GM23338 (cell line): ENCODE results near the gene NUB1. TPM values are rescaled to one million over a fixed set of nuclear protein-coding genes. Genes with fewer than 3 reads are reported as not detected.

Source experiments
- ATAC-seq: fragments of 200-7000 bp; cut with Tn5 transposase; 3 replicates; pipeline ENCODE4 v1.9.1; 2020
- DNase-seq: peaks from one replicate; pipeline ENCODE4 v3.0.0-alpha.2; 2015; ENCODE audit warnings: low spot score
- H2AFZ ChIP-seq: fragments of 200-600 bp; sonication (generic); 2 replicates; pipeline ENCODE4 v1.8.0; 2016; ENCODE audit warnings: antibody characterized with exemption, mild to moderate bottlenecking, moderate library complexity
- H3F3A ChIP-seq: fragments of 200-600 bp; sonication (generic); replicated peaks from 2 replicates; pipeline ENCODE4 v1.8.0; 2017; ENCODE audit warnings: antibody characterized with exemption, mixed run types, low read depth
- H3K27ac ChIP-seq: fragments of 200-600 bp; sonication (generic); 2 replicates; pipeline ENCODE4 v1.6.1; 2016; ENCODE audit warnings: low read depth
- H3K27me3 ChIP-seq: fragments of 200-600 bp; sonication (generic); 2 replicates; pipeline ENCODE4 v1.8.0; 2016; ENCODE audit warnings: mild to moderate bottlenecking, mixed run types, moderate library complexity; ENCODE audit not compliant: insufficient read depth
- H3K36me3 ChIP-seq: fragments of 200-600 bp; sonication (generic); 2 replicates; pipeline ENCODE4 v1.8.0; 2016; ENCODE audit warnings: mild to moderate bottlenecking; ENCODE audit not compliant: insufficient read depth
- H3K4me1 ChIP-seq: fragments of 200-600 bp; sonication (generic); 2 replicates; pipeline ENCODE4 v1.8.0; 2016; ENCODE audit warnings: mild to moderate bottlenecking, moderate library complexity; ENCODE audit not compliant: insufficient read depth
- H3K4me2 ChIP-seq: fragments of 200-600 bp; sonication (generic); 2 replicates; pipeline ENCODE4 v1.7.1; 2017; ENCODE audit warnings: mixed run types
- H3K4me3 ChIP-seq: fragments of 200-600 bp; sonication (generic); 2 replicates; pipeline ENCODE4 v1.6.1; 2016; ENCODE audit warnings: mixed run types
- H3K79me2 ChIP-seq: fragments of 200-600 bp; sonication (generic); replicated peaks from 2 replicates; pipeline ENCODE4 v1.8.0; 2017; ENCODE audit warnings: mild to moderate bottlenecking; ENCODE audit not compliant: insufficient read depth
- H3K9me2 ChIP-seq: fragments of 200-600 bp; sonication (generic); 2 replicates; pipeline ENCODE4 v1.8.0; 2017; ENCODE audit not compliant: insufficient read depth
- H4K20me1 ChIP-seq: fragments of 200-600 bp; sonication (generic); replicated peaks from 2 replicates; pipeline ENCODE4 v1.8.0; 2017; ENCODE audit warnings: mild to moderate bottlenecking; ENCODE audit not compliant: insufficient read depth
- H3K27ac Mint-ChIP-seq: 2 replicates; pipeline ENCODE4 v1.8.0; 2020; ENCODE audit warnings: inconsistent platforms, mild to moderate bottlenecking, moderate library complexity, mixed read lengths
- H3K27me3 Mint-ChIP-seq: 3 replicates; pipeline ENCODE4 v1.8.0; 2022; ENCODE audit warnings: low read depth, mild to moderate bottlenecking, moderate library complexity, mixed read lengths, inconsistent platforms; ENCODE audit not compliant: insufficient read depth, poor library complexity
- H3K36me3 Mint-ChIP-seq: 3 replicates; pipeline ENCODE4 v1.8.0; 2021; ENCODE audit warnings: low read depth, mild to moderate bottlenecking, inconsistent platforms, moderate library complexity, mixed read lengths
- H3K4me1 Mint-ChIP-seq: 3 replicates; pipeline ENCODE4 v1.8.0; 2020; ENCODE audit warnings: mild to moderate bottlenecking, inconsistent platforms, mixed read lengths
- H3K4me3 Mint-ChIP-seq: 3 replicates; pipeline ENCODE4 v1.8.0; 2021; ENCODE audit warnings: moderate library complexity, mild to moderate bottlenecking, inconsistent platforms, mixed read lengths
- H3K9me3 Mint-ChIP-seq: 3 replicates; pipeline ENCODE4 v1.8.0; 2020; ENCODE audit warnings: moderate library complexity, mild to moderate bottlenecking, inconsistent platforms, mixed read lengths
- CREB1 ChIP-seq: fragments of 250-450 bp; sonication (Bioruptor Pico); IDR thresholded peaks from 2 replicates; pipeline ENCODE4 v1.5.0; 2020; ENCODE audit warnings: low read depth, mild to moderate bottlenecking, moderate library complexity
- ETS1 ChIP-seq: IDR thresholded peaks from 2 replicates; pipeline ENCODE4 v1.6.1; 2016; ENCODE audit warnings: antibody characterized with exemption
- EZH2 ChIP-seq: fragments of 200-600 bp; sonication (generic); IDR thresholded peaks from one replicate; pipeline ENCODE4 v1.8.0; 2017; ENCODE audit warnings: antibody characterized with exemption, mild to moderate bottlenecking, low read depth; ENCODE audit not compliant: unreplicated experiment
- EZH2phosphoT487 ChIP-seq: fragments of 200-600 bp; sonication (generic); IDR thresholded peaks from one replicate; pipeline ENCODE4 v1.8.1; 2018; ENCODE audit warnings: antibody characterized with exemption; ENCODE audit not compliant: unreplicated experiment
- JUNB ChIP-seq: IDR thresholded peaks from one replicate; pipeline ENCODE4 v1.6.1; 2016; ENCODE audit warnings: antibody characterized with exemption; ENCODE audit not compliant: unreplicated experiment
- NANOG ChIP-seq: IDR thresholded peaks from 2 replicates; pipeline ENCODE4 v1.6.1; 2016; ENCODE audit warnings: antibody characterized with exemption, borderline replicate concordance
- POLR2AphosphoS5 ChIP-seq: IDR thresholded peaks from 2 replicates; pipeline ENCODE4 v1.6.1; 2016; ENCODE audit warnings: antibody characterized with exemption, low read depth
- STAT1 ChIP-seq: IDR thresholded peaks from one replicate; pipeline ENCODE4 v1.6.1; 2016; ENCODE audit warnings: antibody characterized with exemption; ENCODE audit not compliant: unreplicated experiment
- ZNF114 ChIP-seq: fragments of 250-450 bp; sonication (Bioruptor Pico); IDR thresholded peaks from 2 replicates; pipeline ENCODE4 v1.5.0; 2020; ENCODE audit warnings: mild to moderate bottlenecking, moderate library complexity
- ZNF331 ChIP-seq: fragments of 250-450 bp; sonication (Bioruptor Pico); IDR thresholded peaks from 2 replicates; pipeline ENCODE4 v1.5.0; 2020; ENCODE audit warnings: low read depth, mild to moderate bottlenecking, moderate library complexity
- ZNF462 ChIP-seq: fragments of 250-450 bp; sonication (Bioruptor Pico); IDR thresholded peaks from 2 replicates; pipeline ENCODE4 v1.5.0; 2020; ENCODE audit warnings: mild to moderate bottlenecking, moderate library complexity
- polyA plus RNA-seq: library from polyadenylated mRNA; unstranded; fragments of >200 nt; fragmentation: Nextera tagmentation; extraction: Ambion mirVana; gene quantifications from 2 replicates; pipeline ENCODE4 v1.2.1, GENCODE V29; 2016
- total RNA-seq: library from RNA; depleted of rRNA; stranded (reverse); fragments of >200 nt; shearing (Covaris generic); gene quantifications from 2 replicates; pipeline ENCODE4 v1.2.3, GENCODE V29; 2014
- TF ChIP-seq, protein P1 (sequence below), 2 experiments: fragments of 200-600 bp in 1 of 2; sonication (generic) in 1 of 2; conservative IDR thresholded peaks; 2 replicates each; pipeline versions ENCODE4 v1.5.1 to v1.6.1; 2016 to 2017; ENCODE audit warnings: antibody characterized with exemption in 2 of 2, low read depth in 2 of 2, mild to moderate bottlenecking in 2 of 2, moderate library complexity in 1 of 2
- TF ChIP-seq, protein P2 (sequence below): IDR thresholded peaks from one replicate; pipeline ENCODE4 v1.6.1; 2018; ENCODE audit warnings: antibody characterized with exemption; ENCODE audit not compliant: unreplicated experiment

Gene NUB1
- total and polyA plus RNA-seq, 2 experiments from 2014 or later = 31.8 to 42.3 TPM

GRCh38 chr7:151405056-151405455 is 63.4 kb downstream of the NUB1 start:
- H4K20me1 ChIP-seq = no peaks in the 10 kb centered on the region; the same call in 1 of the 2 replicates
- H3K4me3 ChIP-seq = no peak overlapping the region
- TF ChIP-seq ZNF331 (CRISPR knock-in tag) (no peak), EZH2 (no peak), JUNB (no peak), ZNF114 (no peak), NANOG (no peak), CREB1 (CRISPR knock-in tag) (no peak), ETS1 (no peak), STAT1 (no peak), POLR2AphosphoS5 (no peak), EZH2phosphoT487 (no peak), ZNF462 (CRISPR knock-in tag) (no peak)
- TF ChIP-seq, protein P1, sequence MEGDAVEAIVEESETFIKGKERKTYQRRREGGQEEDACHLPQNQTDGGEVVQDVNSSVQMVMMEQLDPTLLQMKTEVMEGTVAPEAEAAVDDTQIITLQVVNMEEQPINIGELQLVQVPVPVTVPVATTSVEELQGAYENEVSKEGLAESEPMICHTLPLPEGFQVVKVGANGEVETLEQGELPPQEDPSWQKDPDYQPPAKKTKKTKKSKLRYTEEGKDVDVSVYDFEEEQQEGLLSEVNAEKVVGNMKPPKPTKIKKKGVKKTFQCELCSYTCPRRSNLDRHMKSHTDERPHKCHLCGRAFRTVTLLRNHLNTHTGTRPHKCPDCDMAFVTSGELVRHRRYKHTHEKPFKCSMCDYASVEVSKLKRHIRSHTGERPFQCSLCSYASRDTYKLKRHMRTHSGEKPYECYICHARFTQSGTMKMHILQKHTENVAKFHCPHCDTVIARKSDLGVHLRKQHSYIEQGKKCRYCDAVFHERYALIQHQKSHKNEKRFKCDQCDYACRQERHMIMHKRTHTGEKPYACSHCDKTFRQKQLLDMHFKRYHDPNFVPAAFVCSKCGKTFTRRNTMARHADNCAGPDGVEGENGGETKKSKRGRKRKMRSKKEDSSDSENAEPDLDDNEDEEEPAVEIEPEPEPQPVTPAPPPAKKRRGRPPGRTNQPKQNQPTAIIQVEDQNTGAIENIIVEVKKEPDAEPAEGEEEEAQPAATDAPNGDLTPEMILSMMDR (conservative IDR thresholded peaks at IDR 0.05; ENCODE audit: low read depth in 2 of 2) = no peak
- TF ChIP-seq, protein P2, sequence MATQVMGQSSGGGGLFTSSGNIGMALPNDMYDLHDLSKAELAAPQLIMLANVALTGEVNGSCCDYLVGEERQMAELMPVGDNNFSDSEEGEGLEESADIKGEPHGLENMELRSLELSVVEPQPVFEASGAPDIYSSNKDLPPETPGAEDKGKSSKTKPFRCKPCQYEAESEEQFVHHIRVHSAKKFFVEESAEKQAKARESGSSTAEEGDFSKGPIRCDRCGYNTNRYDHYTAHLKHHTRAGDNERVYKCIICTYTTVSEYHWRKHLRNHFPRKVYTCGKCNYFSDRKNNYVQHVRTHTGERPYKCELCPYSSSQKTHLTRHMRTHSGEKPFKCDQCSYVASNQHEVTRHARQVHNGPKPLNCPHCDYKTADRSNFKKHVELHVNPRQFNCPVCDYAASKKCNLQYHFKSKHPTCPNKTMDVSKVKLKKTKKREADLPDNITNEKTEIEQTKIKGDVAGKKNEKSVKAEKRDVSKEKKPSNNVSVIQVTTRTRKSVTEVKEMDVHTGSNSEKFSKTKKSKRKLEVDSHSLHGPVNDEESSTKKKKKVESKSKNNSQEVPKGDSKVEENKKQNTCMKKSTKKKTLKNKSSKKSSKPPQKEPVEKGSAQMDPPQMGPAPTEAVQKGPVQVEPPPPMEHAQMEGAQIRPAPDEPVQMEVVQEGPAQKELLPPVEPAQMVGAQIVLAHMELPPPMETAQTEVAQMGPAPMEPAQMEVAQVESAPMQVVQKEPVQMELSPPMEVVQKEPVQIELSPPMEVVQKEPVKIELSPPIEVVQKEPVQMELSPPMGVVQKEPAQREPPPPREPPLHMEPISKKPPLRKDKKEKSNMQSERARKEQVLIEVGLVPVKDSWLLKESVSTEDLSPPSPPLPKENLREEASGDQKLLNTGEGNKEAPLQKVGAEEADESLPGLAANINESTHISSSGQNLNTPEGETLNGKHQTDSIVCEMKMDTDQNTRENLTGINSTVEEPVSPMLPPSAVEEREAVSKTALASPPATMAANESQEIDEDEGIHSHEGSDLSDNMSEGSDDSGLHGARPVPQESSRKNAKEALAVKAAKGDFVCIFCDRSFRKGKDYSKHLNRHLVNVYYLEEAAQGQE = no peak
- H3K36me3 ChIP-seq = no peaks in the 10 kb centered on the region
- H3K27me3 ChIP-seq = 0 out of 2 replicates have a peak, but pooled peaks cover 3% of the 10 kb centered on the region
- Mint-ChIP-seq H3K4me3 (no peak overlapping the region), H3K27ac (peak overlapping the region; percentile 72; the same call in 1 of the 2 replicates), H3K36me3 (no peaks in the 10 kb centered on the region; the same call in 2 of the 3 replicates), H3K9me3 (no peaks in the 10 kb centered on the region), H3K27me3 (peaks cover 23% of the 10 kb centered on the region), H3K4me1 (peaks cover 34% of the 10 kb centered on the region)
- no peaks in the 10 kb centered on the region for H3K9me2 ChIP-seq
- DNase-seq (no peak), ATAC-seq (no peak)
- peaks cover 8% of the 10 kb centered on the region; the same call in 1 of the 2 replicates for H3F3A ChIP-seq
- no peak overlapping the region for H3K27ac ChIP-seq
- H3K4me1 ChIP-seq = peaks cover 6% of the 10 kb centered on the region; the same call in 1 of the 2 replicates
- H2AFZ ChIP-seq = no peak overlapping the region
- H3K4me2 ChIP-seq = no peak overlapping the region
- H3K79me2 ChIP-seq = no peaks in the 10 kb centered on the region; the same call in 1 of the 2 replicates
